ENCODE results near the gene CYP2B6.

- TF ChIP-seq EZH2phosphoT487 (IDR thresholded peaks at IDR 0.05; ENCODE audit: borderline replicate concordance) = no peak
- TF ChIP-seq, protein P1, sequence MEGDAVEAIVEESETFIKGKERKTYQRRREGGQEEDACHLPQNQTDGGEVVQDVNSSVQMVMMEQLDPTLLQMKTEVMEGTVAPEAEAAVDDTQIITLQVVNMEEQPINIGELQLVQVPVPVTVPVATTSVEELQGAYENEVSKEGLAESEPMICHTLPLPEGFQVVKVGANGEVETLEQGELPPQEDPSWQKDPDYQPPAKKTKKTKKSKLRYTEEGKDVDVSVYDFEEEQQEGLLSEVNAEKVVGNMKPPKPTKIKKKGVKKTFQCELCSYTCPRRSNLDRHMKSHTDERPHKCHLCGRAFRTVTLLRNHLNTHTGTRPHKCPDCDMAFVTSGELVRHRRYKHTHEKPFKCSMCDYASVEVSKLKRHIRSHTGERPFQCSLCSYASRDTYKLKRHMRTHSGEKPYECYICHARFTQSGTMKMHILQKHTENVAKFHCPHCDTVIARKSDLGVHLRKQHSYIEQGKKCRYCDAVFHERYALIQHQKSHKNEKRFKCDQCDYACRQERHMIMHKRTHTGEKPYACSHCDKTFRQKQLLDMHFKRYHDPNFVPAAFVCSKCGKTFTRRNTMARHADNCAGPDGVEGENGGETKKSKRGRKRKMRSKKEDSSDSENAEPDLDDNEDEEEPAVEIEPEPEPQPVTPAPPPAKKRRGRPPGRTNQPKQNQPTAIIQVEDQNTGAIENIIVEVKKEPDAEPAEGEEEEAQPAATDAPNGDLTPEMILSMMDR (conservative IDR thresholded peaks at IDR 0.05; ENCODE audit: low read length) = no peak
Observed at GRCh38 chr19:41039806-41040205, 48.7 kb downstream of the CYP2B6 start.

Data from Loucy (cell line).